Measurements from ENCODE around the gene FLT3LG. TPM values are rescaled to one million over a fixed set of nuclear protein-coding genes. Genes with fewer than 3 reads are reported as not detected.
A peak's percentile ranks its signal among the peaks of the same experiment; 100 is the strongest.
"Not testable (repeated sequence)": the region's sequence is repeated elsewhere in the genome, so short reads cannot be mapped to it uniquely, and the experiment has no call there.

FLT3LG gene
- total RNA-seq, 1 experiment from 2014 or later = 1.0 TPM

- no peaks in the 10 kb centered on the region for H3K4me1 ChIP-seq
- no peak overlapping the region for H3K27ac ChIP-seq
- DNase-seq = no peak
- peaks cover 8% of the 10 kb centered on the region for H3K27me3 ChIP-seq
- H3K4me3 ChIP-seq = no peak overlapping the region
- H3K9me3 ChIP-seq (replicated peaks) = no peaks in the 10 kb centered on the region
- no peaks in the 10 kb centered on the region for H3K36me3 ChIP-seq
These were observed 39.0 kb upstream of the FLT3LG start for GRCh38 chr19:49434907-49435583.

DNA sequence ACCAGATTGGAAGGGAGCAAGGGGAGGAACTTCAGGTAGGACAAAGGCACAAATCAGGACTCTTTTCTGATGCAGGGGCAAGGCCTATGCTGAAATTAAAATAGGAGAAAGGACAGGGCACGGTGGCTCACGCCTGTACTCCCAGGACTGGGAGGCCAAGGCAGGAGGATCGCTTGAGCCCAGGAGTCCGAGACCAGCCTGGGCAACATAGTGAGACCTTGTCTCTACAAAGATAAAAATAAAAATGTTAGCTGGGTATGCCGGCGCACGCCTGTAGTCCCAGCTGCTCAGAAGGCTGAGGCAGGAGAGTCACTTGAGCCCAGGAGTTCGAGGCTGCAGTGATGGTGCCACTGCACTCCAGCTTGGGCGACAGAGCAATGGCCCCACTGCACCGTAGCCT is 38.3 kb upstream of the FLT3LG start:
- H3K4me3 ChIP-seq = no peak overlapping the region
- H3K4me1 ChIP-seq = no peaks in the 10 kb centered on the region
- no peaks in the 10 kb centered on the region for H3K36me3 ChIP-seq
- peaks cover 14% of the 10 kb centered on the region for H3K27me3 ChIP-seq
- no peak for DNase-seq
- H3K27ac ChIP-seq = no peak overlapping the region
- no peaks in the 10 kb centered on the region for H3K9me3 ChIP-seq (replicated peaks)

GRCh38 chr19:49436381-49437017 is 37.5 kb upstream of the FLT3LG start:
- DNase-seq = no peak
- H3K27me3 ChIP-seq = peaks cover 17% of the 10 kb centered on the region
- no peaks in the 10 kb centered on the region for H3K9me3 ChIP-seq (replicated peaks)
- no peaks in the 10 kb centered on the region for H3K36me3 ChIP-seq
- no peak overlapping the region for H3K27ac ChIP-seq
- H3K4me1 ChIP-seq = no peaks in the 10 kb centered on the region
- no peak overlapping the region for H3K4me3 ChIP-seq

GRCh38 chr19:49437231-49437630 is 36.8 kb upstream of the FLT3LG start:
- Histone ChIP-seq H3K27ac (no peak overlapping the region), H3K27me3 (peaks cover 17% of the 10 kb centered on the region)
- no peak for DNase-seq

GRCh38 chr19:49438261-49438660 is 35.8 kb upstream of the FLT3LG start:
- H3K9me3 ChIP-seq (replicated peaks) = no peaks in the 10 kb centered on the region
- H3K27ac ChIP-seq = no peak overlapping the region
- no peak for DNase-seq
- H3K27me3 ChIP-seq = peaks cover 17% of the 10 kb centered on the region
- H3K4me3 ChIP-seq = no peak overlapping the region
- H3K36me3 ChIP-seq = no peaks in the 10 kb centered on the region
- H3K4me1 ChIP-seq = no peaks in the 10 kb centered on the region

More at GRCh38 chr19:49437231-49437630, 36.8 kb upstream of the FLT3LG start:
- Histone ChIP-seq H3K9me3 (replicated peaks) (no peaks in the 10 kb centered on the region), H3K4me3 (no peak overlapping the region), H3K36me3 (no peaks in the 10 kb centered on the region), H3K4me1 (no peaks in the 10 kb centered on the region)

- H3K9me3 ChIP-seq (replicated peaks) = no peaks in the 10 kb centered on the region
- H3K36me3 ChIP-seq = no peaks in the 10 kb centered on the region
- no peak overlapping the region for H3K4me3 ChIP-seq
- H3K27me3 ChIP-seq = peaks cover 17% of the 10 kb centered on the region
- H3K27ac ChIP-seq = no peak overlapping the region
- no peaks in the 10 kb centered on the region for H3K4me1 ChIP-seq
- no peak for DNase-seq
These were observed 34.2 kb upstream of the FLT3LG start for GRCh38 chr19:49439836-49440235.

DNA sequence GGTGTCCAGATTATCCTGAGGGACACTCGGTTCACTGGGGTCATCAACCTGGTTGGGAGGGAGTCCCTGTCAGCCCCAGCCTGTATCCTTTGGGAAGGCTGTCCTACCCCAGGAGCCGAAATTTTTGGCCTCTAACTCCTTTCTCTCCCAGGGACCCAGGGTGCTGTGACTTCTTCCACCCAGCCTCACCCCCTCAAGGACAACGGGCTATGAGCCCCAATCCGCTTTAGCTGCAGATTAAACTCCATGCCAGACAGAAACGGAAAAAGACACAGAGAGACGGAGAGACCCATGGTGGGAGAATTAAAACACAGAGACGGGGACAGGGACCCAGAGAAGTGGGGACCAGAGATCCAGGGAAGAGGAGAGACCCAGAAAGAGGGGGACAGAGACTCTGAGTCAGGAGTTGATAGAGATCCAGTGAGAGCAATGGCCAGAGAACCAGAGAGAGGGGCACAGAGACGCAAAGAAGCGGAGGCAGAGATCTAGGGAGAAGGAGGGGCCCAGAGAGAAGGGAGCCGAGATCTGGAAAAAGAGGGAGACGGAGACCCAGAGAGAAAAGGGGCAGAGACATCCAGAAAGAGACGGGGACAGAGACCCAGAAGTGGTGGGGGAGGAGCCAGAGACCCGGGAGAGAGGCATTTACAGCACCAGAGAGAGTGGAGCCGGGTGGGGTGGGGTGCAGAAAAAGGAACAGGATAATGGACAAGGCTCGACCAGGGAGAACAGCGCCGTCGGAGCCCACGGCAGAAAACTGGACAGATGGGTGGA is 33.4 kb upstream of the FLT3LG start:
- no peak for DNase-seq
- Histone ChIP-seq H3K36me3 (no peaks in the 10 kb centered on the region), H3K27me3 (peaks cover 17% of the 10 kb centered on the region), H3K27ac (no peak overlapping the region), H3K9me3 (replicated peaks) (no peaks in the 10 kb centered on the region), H3K4me3 (no peak overlapping the region), H3K4me1 (no peaks in the 10 kb centered on the region)

DNA sequence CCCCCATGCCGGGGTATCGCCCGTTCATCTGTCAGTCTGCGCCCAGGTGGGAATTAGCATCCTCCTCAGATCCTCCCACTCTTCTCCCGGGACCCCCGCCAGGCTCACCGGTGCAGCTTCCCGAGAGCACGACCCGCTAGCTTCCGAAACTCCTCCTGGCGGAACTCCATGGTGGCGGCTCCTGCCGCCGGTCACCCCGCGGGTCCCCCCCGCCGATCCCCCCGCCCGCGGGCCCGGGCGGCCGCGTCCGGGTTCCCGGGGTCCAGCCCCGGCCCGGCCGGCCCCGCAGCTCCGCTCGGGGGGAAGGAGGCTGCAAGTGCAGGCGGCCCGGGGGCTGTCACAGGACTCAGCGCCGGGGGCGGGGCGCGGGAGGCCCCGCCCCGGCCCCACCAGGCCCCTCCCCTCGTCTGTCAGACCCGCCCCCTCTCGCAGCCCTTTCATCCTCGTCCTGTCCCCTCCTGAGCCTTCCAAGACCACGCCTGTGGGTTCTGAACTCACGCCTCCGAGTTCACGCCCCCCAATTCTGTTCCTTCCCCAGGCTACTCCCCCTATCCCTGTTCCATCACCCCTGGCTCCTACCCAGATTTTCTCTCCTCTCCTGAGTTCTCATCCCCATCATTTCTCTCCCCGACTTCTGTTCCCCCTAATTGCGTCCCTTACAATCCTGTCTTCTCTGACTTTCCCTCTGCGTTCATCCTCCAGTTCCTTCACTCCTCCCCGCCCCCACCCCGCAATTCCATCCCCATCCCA is 32.6 kb upstream of the FLT3LG start, which contains the start of gene SLC17A7:
TSS of gene SLC17A7 (minus strand) at position 318 of the 750 bp plus-strand sequence. CDS start at position 170, 148 bp downstream.
- Histone ChIP-seq H3K36me3 (no peaks in the 10 kb centered on the region), H3K4me1 (no peaks in the 10 kb centered on the region), H3K4me3 (peak within 1 kb of the TSS; percentile 59), H3K27me3 (peaks cover 17% of the 10 kb centered on the region), H3K9me3 (replicated peaks) (no peaks in the 10 kb centered on the region), H3K27ac (no peak within 1 kb of the TSS)
- no peak for DNase-seq

DNA sequence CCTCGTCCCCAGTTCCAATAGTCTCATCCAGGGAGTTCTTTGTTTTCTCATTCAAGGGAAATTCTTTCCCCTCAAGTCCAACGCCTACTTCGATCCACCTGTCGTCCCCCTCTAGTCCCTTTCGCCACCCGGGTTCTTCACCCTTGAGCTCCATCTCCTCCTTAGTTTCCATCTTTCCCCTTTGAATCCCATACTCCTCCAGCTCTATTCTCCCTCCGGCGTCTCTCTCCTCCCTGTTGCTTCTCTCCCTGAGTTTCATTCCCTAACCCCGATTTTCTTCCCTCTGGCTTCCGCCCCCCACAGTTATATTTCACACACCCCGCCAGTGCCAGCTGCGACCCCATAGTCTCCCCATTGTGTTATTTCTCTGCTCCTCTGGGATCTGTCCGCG is 32.1 kb upstream of the FLT3LG start:
- Histone ChIP-seq H3K27ac (no peak overlapping the region), H3K27me3 (peaks cover 17% of the 10 kb centered on the region), H3K4me1 (no peaks in the 10 kb centered on the region), H3K4me3 (peak overlapping the region; percentile 59), H3K36me3 (no peaks in the 10 kb centered on the region), H3K9me3 (replicated peaks) (no peaks in the 10 kb centered on the region)
- no peak for DNase-seq

DNA sequence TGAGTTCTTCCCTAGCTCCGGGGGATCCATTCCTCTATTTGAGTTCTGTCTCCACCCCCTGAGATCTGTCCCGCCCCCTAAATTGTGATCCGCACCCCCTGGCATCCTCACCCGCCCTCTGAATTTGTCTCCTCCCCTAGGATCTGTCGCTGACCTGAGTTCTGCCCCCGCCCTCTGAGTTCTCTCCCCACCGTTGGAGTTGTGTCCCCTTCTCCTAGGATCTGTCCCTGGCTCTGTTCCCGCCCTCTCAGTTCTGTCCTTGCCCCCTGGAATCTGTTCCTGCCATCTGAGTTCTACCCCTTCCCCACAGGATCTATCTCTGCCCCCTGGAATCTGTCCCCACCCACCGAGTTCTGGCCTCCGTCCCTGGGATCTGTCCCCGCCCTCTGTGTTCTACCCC is 31.7 kb upstream of the FLT3LG start:
- H3K4me1 ChIP-seq = no peaks in the 10 kb centered on the region
- peak; percentile 65 to 67 for DNase-seq
- H3K9me3 ChIP-seq (replicated peaks) = no peaks in the 10 kb centered on the region
- H3K36me3 ChIP-seq = no peaks in the 10 kb centered on the region
- H3K27me3 ChIP-seq = peaks cover 17% of the 10 kb centered on the region
- peak overlapping the region; percentile 59 for H3K4me3 ChIP-seq
- H3K27ac ChIP-seq = no peak overlapping the region

- H3K4me1 ChIP-seq = no peaks in the 10 kb centered on the region
- DNase-seq = peak; percentile 96 to 99
- no peaks in the 10 kb centered on the region for H3K36me3 ChIP-seq
- H3K27ac ChIP-seq = peak overlapping the region; percentile 41
- no peaks in the 10 kb centered on the region for H3K9me3 ChIP-seq (replicated peaks)
- peaks cover 17% of the 10 kb centered on the region for H3K27me3 ChIP-seq
- peak overlapping the region; percentile 59 for H3K4me3 ChIP-seq
These were observed 31.1 kb upstream of the FLT3LG start for GRCh38 chr19:49442771-49443365.

DNA sequence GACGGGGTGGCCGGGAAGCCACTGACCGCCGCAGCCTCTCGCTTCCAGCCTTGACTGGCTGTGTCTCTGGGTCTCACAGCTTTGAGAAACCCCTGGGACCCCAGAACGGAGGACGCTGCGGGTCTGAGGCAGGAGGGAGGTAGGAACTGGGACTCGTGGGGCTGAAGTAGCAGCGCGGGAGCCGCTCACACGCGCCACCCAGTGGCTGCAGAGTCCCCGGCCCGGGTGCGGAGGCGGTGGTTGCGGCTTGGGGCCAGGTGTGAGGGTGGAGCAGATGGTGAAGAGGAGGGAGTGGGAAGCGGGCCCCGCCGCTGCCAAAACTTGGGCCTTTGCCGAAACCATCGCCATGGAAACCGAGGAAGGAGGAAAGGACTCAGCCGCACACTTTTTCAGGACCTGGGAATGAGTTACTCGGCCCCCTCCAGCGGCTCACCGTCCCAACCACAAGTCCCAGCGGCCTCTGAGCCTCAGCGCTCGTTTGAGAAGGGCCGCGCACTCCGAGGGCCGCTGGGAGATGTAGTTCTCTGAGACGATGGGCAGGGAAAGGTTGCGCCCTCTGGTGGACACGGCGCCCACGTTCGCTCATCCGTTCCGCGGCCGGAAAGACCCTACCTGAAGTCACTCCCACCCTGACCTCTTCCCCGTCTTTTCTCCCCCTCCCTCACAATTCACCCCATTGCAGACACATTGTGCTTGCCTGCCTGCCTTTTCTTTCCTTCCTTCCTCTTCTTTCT is 30.5 kb upstream of the FLT3LG start:
- no peaks in the 10 kb centered on the region for H3K4me1 ChIP-seq

GRCh38 chr19:49444100-49444700 is 29.8 kb upstream of the FLT3LG start:
- DNase-seq; H3K9me3 ChIP-seq (replicated peaks); H3K27ac ChIP-seq; H3K4me3 ChIP-seq; H3K36me3 ChIP-seq; H3K4me1 ChIP-seq: not testable (repeated sequence)
- peaks cover 14% of the 10 kb centered on the region for H3K27me3 ChIP-seq

More for the DNA sequence above, 30.5 kb upstream of the FLT3LG start:
- peak overlapping the region; percentile 59 for H3K4me3 ChIP-seq
- peak; percentile 95 to 97 for DNase-seq
- no peaks in the 10 kb centered on the region for H3K9me3 ChIP-seq (replicated peaks)
- H3K27ac ChIP-seq = peak overlapping the region; percentile 41
- peaks cover 14% of the 10 kb centered on the region for H3K27me3 ChIP-seq
- peaks cover 4% of the 10 kb centered on the region; the same call in 1 of the 2 replicates for H3K36me3 ChIP-seq

All from SJCRH30 (cell line).